ENCODE measurements around the gene TMEM248.

The TMEM248 gene

DNA sequence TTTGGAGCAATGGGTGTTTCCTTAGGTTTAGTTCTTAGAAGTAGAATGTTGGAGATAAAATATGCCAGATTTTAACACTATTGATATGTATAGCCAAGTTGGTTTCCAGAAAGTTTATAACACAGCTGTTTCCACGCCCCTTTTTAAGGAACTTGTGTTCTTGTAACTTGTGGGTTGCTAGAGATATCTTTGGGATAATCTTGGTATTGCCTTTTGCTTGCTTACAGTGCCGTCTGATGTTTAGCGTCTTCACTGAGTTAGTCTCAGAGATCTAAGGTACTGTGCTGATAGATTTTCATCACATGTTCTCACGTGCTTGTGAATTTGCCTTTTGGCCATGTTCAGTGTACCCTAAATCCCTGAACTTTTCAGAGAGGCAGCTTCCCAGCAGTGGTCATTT lies 12.4 kb downstream of the TMEM248 start:
- TF ChIP-seq, protein P1, sequence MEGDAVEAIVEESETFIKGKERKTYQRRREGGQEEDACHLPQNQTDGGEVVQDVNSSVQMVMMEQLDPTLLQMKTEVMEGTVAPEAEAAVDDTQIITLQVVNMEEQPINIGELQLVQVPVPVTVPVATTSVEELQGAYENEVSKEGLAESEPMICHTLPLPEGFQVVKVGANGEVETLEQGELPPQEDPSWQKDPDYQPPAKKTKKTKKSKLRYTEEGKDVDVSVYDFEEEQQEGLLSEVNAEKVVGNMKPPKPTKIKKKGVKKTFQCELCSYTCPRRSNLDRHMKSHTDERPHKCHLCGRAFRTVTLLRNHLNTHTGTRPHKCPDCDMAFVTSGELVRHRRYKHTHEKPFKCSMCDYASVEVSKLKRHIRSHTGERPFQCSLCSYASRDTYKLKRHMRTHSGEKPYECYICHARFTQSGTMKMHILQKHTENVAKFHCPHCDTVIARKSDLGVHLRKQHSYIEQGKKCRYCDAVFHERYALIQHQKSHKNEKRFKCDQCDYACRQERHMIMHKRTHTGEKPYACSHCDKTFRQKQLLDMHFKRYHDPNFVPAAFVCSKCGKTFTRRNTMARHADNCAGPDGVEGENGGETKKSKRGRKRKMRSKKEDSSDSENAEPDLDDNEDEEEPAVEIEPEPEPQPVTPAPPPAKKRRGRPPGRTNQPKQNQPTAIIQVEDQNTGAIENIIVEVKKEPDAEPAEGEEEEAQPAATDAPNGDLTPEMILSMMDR (IDR thresholded peaks at IDR 0.05; ENCODE audit: low read depth, low read length): no peak
- H3K4me3 ChIP-seq (ENCODE audit: low read depth, low read length): no peak overlapping the region

DNA sequence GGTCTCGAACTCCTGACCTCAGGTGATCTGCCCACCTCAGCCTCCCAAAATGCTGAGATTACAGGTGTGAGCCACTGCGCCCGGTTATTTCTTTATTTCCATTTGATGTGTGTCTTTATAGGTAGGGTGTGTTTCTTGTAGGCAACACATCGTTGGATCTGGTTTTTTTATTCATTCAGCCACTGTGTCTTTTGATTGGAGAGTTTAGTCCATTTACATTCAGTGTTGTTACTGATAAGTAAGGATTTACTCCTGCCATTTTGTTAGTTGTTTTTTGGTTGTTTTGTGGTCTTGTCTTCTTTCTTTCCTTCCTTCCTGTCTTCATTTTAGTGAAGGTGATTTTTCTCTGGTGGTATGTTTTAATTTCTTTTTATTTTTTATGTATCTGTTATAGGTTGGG lies 16.9 kb downstream of the TMEM248 start:
- TF ChIP-seq, protein P1 (IDR thresholded peaks at IDR 0.05; ENCODE audit: low read depth, low read length): no peak
- H3K4me3 ChIP-seq (ENCODE audit: low read depth, low read length): no peak overlapping the region

DNA sequence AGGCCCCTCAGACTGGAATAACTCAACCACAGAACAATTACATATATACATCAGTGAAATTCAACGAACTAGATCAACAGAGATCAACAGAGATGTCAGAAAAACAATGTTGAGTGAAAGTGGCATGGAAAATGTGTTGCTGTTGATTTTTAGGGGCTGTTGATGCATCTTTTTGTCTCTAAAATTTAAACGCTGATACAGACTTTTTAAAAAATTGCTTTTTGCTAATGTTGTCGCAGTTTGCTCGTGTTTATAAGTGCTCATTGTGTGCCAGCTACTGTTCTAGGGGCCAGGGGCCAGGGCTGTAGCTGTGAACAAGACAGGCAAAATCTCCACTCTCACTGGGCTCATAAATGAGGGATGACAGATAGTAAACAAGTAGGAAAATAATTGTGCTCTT lies 18.3 kb downstream of the TMEM248 start:
- TF ChIP-seq, protein P1 (IDR thresholded peaks at IDR 0.05; ENCODE audit: low read depth, low read length): no peak

DNA sequence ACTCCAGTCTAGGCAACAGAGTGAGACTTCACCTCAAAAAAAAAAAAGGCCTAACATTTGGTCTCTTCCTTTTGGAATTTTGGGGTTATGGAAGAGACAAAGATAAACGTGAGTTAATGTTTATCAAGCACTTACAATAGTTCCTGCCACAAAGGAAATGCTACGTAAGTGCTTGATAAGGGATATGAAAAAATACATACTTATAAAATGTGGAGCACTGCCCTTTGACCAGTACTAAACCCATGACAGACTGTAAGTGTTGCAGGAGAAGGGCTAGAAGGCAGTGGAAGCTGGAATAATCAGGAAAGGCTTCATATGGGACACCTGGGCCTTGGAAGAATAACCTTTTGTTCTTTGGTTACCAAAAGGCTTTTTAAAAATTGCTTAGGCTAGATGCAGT lies 25.5 kb downstream of the TMEM248 start:
- TF ChIP-seq, protein P1 (IDR thresholded peaks at IDR 0.05; ENCODE audit: low read depth, low read length): no peak
- H3K4me3 ChIP-seq (ENCODE audit: low read depth, low read length): no peak overlapping the region

More for the DNA sequence above, 18.3 kb downstream of the TMEM248 start:
- H3K4me3 ChIP-seq (ENCODE audit: low read depth, low read length): no peak overlapping the region

DNA sequence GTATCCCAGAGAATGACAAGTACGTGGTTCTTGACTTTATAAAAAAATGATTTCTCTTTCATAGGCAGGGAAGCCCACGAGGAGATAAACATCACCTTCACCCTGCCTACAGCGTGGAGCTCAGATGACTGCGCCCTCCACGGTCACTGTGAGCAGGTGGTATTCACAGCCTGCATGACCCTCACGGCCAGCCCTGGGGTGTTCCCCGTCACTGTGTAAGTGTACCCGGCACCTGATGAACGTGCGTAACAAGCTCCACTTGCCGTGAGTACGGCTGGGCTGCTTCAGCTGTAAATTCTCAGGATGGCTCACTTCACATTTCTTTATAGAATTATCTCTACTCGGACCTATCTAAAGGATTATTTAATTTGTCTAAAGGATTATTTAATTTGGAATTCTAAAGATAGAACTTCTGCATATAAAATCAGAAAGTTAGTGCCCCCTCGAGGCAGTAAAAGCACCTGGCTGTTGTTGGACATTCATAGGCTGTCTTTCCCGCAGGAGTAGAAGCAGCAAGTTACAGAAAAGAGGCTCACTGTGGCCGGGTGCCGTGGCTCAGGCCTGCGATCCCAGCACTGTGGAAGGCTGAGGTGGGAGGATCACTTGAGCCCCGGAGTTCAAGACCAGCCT lies 27.6 kb downstream of the TMEM248 start:
- no peak overlapping the region for H3K4me3 ChIP-seq (ENCODE audit: low read depth, low read length)
- TF ChIP-seq, protein P1 (IDR thresholded peaks at IDR 0.05; ENCODE audit: low read depth, low read length): no peak

DNA sequence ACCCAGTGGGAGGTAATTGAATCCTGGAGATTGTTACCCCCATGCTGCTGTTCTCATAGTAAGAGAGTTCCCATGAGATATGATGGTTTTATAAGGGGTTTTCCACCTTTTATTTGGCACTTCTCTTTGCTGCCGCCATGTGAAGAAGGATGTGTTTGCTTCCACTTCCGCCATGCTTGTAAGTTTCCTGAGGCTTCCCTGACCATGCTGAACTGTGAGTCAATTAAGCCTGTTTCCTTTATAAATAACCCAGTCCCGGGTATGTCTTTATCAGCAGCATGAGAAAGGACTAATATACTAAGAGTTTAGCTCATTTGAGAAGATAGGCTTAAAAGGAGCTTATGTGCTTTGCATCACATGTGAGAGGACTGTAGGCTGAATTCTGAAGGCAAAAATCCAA lies 29.3 kb downstream of the TMEM248 start:
- TF ChIP-seq, protein P1 (IDR thresholded peaks at IDR 0.05; ENCODE audit: low read depth, low read length): no peak
- H3K4me3 ChIP-seq (ENCODE audit: low read depth, low read length): no peak overlapping the region

DNA sequence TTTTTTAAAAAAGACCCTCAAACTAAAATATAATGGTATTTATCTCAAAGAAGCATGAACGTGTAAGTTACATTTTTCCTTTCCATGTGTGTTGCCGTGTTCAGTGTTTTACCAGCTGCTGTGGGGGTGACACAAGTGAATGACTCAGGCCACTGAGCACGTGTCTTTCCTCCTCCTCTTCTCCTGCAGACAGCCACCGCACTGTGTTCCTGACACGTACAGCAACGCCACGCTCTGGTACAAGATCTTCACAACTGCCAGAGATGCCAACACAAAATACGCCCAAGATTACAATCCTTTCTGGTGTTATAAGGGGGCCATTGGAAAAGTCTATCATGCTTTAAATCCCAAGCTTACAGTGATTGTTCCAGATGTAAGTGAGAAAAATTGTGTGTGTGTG lies 29.7 kb downstream of the TMEM248 start:
- H3K4me3 ChIP-seq (ENCODE audit: low read depth, low read length): no peak overlapping the region
- TF ChIP-seq, protein P1 (IDR thresholded peaks at IDR 0.05; ENCODE audit: low read depth, low read length): no peak
